Iris pigment epithelial cell (primary cell): ENCODE results near the gene IFNA1.
"Not testable (repeated sequence)": the region's sequence is repeated elsewhere in the genome, so short reads cannot be mapped to it uniquely, and the experiment has no call there.

Source experiments
- DNase-seq: peaks from one replicate; pipeline ENCODE4 v3.0.0-alpha.2; 2011; ENCODE audit warnings: low read depth

IFNA1 gene

GRCh38 chr9:21449312-21449711 is 9.1 kb downstream of the IFNA1 start:
- DNase-seq, result not testable (repeated sequence)

DNA sequence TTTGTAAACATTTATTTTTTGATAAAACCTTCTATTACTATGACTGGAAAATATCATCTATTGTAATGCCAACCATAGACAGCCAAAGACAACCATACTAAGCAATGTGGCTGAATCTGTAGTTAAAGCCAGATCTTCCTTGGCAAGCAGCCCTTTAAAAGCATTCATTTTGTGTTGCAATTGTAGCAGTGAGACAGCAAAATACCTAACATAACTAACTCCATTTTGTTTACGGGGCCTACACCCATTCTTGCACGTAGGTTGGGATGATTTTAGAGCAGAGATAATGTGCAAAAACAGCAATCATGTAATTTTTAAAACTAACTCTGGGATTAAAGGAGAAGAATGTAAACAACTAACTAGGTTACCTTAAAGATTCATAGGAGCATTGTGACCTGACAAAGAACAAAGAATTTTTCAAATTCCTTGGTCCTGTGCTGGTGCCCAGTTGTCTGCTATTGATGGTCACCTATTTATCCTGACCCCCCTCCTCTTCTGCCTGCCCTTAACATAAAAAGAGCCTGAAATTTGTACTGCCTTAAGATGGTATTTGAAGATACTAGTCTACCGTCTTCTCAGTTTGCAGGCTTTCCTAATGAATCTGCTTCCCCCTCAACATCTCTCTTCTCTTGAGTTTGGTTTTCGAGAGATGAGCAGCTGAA is 10.6 kb downstream of the IFNA1 start:
- peak; percentile 62 for DNase-seq

- no peak for DNase-seq
These were observed 12.4 kb downstream of the IFNA1 start for GRCh38 chr9:21452681-21453080.

- DNase-seq, result peak; percentile 55
These were observed 13.9 kb downstream of the IFNA1 start for GRCh38 chr9:21454149-21454548.

GRCh38 chr9:21455320-21455719 is 15.1 kb downstream of the IFNA1 start:
- peak; percentile 39 for DNase-seq

DNA sequence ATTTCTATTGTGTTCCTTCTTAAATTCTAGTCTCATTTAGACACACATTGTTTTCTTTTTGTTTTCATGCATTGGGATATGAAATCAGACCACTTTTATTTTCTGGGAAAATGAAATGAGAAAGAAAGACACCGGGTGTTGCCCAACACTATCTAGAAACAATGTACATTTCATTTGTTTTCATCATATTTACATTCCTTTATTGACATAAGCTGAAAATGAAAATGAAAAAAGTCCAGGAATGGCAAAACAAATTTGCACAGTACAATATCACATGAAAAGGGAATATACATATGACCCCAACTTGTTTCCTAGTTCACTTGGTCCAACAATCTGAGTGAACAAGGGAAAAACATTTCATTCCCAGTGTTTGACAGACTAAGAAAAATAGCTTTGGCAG is 21.1 kb downstream of the IFNA1 start:
- no peak for DNase-seq

DNA sequence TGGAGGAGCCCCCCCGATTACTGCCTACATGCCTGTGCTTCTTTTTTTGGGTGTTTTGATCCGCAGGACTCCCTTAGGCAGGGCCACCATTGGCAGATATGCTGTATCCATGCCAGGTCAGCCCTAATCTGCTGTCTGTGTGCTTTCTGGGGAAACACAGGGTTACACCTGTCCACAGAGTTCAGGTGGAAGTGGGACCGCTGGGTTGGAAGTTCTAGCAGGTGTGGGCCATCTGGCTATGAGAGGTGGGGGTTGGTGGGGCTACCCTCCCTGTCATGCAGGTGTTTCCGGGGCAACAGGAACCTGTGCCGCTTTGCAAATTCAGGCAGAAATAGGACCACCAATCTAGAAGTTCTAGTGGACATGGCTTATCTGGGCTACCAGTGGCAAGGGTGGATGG is 24.9 kb downstream of the IFNA1 start:
- DNase-seq, result no peak

DNA sequence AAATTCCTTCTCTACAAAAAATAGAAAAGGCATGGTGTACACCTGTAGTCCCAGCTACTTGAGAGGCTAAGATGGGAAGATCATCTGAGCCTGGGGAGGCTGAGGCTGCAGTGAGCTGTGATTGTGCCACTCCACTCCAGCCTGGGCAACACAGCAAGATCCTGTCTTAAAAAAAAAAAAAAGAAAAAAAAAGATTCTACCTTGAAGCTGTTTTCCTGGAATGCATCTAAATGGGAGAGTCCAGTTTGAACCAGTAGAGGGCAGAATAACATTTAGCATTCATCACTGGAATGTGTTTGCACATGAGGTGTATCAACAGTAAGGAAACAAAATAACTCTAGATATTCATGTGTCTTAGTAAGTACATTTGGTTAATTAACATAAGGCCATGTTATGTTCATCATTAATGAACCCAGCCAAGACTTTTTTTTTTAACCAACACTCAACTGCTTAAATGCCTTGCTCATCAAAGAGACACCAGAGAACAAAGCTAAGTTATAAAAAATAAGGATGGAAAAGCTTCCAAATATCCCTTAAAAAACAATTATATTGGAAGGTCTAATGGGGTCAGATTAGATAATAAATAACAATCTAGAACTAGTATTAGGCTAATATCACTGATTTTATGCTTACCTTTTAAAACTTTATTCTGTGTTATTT is 25.8 kb downstream of the IFNA1 start:
- DNase-seq, result peak; percentile 75

- no peak for DNase-seq
These were observed 29.9 kb downstream of the IFNA1 start for GRCh38 chr9:21470126-21470525.

DNA sequence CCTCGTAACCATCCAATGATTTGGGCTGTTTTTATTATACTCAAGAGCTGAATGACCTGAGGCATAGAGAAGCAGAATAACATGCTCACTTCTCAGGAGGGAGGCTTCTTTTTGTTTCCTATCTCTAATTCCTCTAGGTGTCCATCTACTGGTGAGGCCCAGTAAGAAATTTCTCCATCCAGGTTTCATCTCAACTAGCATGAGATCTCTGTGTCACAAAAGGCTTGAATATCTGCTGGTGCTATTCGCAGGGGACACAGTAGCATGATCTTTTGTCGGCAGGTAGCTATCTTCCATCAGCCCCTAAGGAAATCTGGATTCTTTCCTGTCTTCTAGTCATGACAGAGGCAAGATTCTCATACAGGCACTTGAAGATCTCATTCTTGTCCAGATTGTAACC is 33.0 kb downstream of the IFNA1 start:
- no peak for DNase-seq

- no peak for DNase-seq
These were observed 37.2 kb downstream of the IFNA1 start for GRCh38 chr9:21477466-21477865.

DNA sequence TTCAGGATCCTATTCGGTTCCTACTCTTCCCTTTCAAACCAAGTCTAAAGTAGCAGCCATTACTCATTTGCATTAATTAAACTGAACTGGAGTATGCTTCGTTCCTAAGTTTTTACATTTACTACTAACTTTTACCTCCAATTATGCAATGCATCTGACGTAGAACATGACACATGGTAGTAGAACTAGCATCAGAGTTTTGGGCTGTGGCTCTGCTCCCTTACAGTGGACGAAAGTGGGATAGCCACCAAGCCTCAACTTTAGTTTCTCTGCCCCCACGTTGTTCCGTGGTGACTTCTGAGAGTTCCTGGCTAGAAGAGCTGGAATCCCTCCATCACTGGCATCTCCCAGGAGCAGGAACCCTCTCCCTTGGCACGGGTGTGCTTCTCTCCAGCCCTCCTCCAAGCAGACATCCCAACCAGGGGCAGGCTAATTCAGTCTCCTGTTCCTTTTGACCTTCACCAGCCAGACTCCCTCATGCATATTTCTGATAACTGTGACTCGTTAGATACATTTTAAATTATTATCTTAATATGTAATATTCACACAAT is 39.0 kb downstream of the IFNA1 start:
- DNase-seq, result no peak

DNA sequence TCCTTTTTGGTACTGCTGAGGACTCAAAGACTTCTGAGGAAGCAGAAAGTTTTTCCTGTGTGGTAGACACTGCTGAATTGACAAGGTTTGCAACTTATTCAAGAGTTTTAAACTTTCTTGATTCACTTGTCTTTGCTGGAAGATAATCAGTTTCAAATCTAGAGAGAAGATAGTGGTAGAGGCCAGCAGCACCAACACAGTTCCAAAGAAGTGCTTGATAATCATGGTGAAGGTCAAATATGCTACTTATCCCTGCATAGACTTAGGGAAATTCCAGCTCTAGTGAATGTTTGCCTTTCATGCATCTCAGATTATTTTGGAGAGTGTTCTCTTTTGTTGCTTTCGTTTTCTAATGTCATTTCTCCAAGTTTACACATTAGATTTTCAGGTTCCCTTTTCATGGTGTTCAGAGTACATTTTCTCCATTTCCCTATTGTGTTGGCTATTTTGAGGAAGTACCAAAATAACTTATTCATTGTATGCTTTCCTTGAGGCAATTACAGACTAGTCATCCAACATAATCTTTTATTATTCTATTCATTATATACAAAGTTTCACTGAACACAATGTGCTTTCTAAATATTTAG is 41.3 kb downstream of the IFNA1 start:
- no peak for DNase-seq

DNA sequence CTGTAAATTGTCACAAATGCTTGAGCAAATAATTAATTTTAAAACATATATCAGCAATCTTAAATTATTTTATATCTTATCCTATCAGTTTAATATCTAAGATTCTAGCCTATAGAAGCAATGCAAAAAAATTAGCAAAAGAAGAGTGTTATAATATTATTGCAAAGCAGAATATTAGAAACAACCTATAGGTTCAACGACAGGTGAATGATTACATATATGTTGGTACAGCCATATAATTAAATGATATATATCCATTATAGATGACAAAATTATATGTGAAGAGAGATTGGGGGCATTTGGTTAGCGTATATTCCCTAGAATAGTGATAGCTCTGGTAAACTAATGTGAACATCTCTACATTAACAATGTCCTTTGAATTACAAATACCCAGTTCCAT is 42.0 kb downstream of the IFNA1 start, which contains the start of gene IFNE:
IFNE (minus strand) TSS at position 101 of the 400 bp plus-strand sequence. CDS start 619 bp downstream, outside the sequence.
- DNase-seq, result no peak
